Central memory CD8-positive, alpha-beta T cell (primary cell): ENCODE results near the gene IL36B.

Experiments used
- ATAC-seq: fragments of 150-1000 bp; cut with Tn5 transposase; replicated peaks from 2 replicates; pipeline ENCODE4 v1.10.0; 2022; ENCODE audit warnings: mild to moderate bottlenecking, moderate FRiP score, moderate number of reproducible peaks; ENCODE audit not compliant: poor library complexity, severe bottlenecking; ENCODE audit errors: extremely low read depth
- DNase-seq, 2 donors: peaks; one replicate each; pipeline ENCODE4 v3.0.0; 2021; ENCODE audit warnings: low spot score in 2 of 2
- H3K27ac Mint-ChIP-seq: one replicate; pipeline ENCODE4 v1.8.0; 2022; ENCODE audit warnings: low read depth, mild to moderate bottlenecking, moderate library complexity, mixed read lengths
- H3K27me3 Mint-ChIP-seq: one replicate; pipeline ENCODE4 v1.8.0; 2022; ENCODE audit warnings: mixed read lengths
- H3K36me3 Mint-ChIP-seq: one replicate; pipeline ENCODE4 v1.8.0; 2022; ENCODE audit warnings: mild to moderate bottlenecking, moderate library complexity, mixed read lengths; ENCODE audit not compliant: insufficient read depth
- H3K4me1 Mint-ChIP-seq: one replicate; pipeline ENCODE4 v1.8.0; 2022; ENCODE audit warnings: mixed read lengths
- H3K4me3 Mint-ChIP-seq: one replicate; pipeline ENCODE4 v1.8.0; 2022; ENCODE audit warnings: mild to moderate bottlenecking, moderate library complexity, mixed read lengths
- H3K9me3 Mint-ChIP-seq: one replicate; pipeline ENCODE4 v1.8.0; 2022; ENCODE audit warnings: mixed read lengths

The IL36B gene

GRCh38 chr2:113058998-113059960, 6.6 kb upstream of the IL36B start, which contains the start of gene IL36RN:
IL36RN (plus strand) TSS chr2:113059198; CDS start chr2:113059439, 241 bp downstream.
- DNase-seq, result no peak

GRCh38 chr2:113058411-113058994, 5.8 kb upstream of the IL36B start:
- no peak for ATAC-seq
- H3K9me3 Mint-ChIP-seq, result peaks cover 18% of the 10 kb centered on the region
- H3K4me3 Mint-ChIP-seq, result no peak overlapping the region
- no peak for DNase-seq
- H3K27me3 Mint-ChIP-seq, result peaks cover 42% of the 10 kb centered on the region
- peaks cover 5% of the 10 kb centered on the region for H3K4me1 Mint-ChIP-seq
- H3K27ac Mint-ChIP-seq, result no peak overlapping the region
- H3K36me3 Mint-ChIP-seq, result peaks cover 1% of the 10 kb centered on the region

More at GRCh38 chr2:113058998-113059960, 6.6 kb upstream of the IL36B start, which contains the start of gene IL36RN:
- Mint-ChIP-seq H3K4me1 (no peaks in the 10 kb centered on the region), H3K27me3 (peaks cover 42% of the 10 kb centered on the region), H3K27ac (no peak within 1 kb of the TSS), H3K9me3 (peaks cover 12% of the 10 kb centered on the region), H3K4me3 (no peak within 1 kb of the TSS), H3K36me3 (peaks cover 1% of the 10 kb centered on the region)
- ATAC-seq, result no peak

GRCh38 chr2:113057117-113057516, 4.5 kb upstream of the IL36B start:
- no peak overlapping the region for H3K4me3 Mint-ChIP-seq
- no peak for ATAC-seq
- no peak for DNase-seq
- peaks cover 43% of the 10 kb centered on the region for H3K27me3 Mint-ChIP-seq
- H3K27ac Mint-ChIP-seq, result no peak overlapping the region
- H3K9me3 Mint-ChIP-seq, result peaks cover 18% of the 10 kb centered on the region
- H3K4me1 Mint-ChIP-seq, result peaks cover 5% of the 10 kb centered on the region
- H3K36me3 Mint-ChIP-seq, result peaks cover 1% of the 10 kb centered on the region

- no peak overlapping the region for H3K27ac Mint-ChIP-seq
- H3K4me3 Mint-ChIP-seq, result no peak overlapping the region
- ATAC-seq, result no peak
- peaks cover 42% of the 10 kb centered on the region for H3K27me3 Mint-ChIP-seq
- DNase-seq, result no peak
- H3K36me3 Mint-ChIP-seq, result peaks cover 1% of the 10 kb centered on the region
- peaks cover 18% of the 10 kb centered on the region for H3K9me3 Mint-ChIP-seq
- H3K4me1 Mint-ChIP-seq, result peaks cover 5% of the 10 kb centered on the region
Observed at GRCh38 chr2:113056521-113056920, 3.9 kb upstream of the IL36B start.

GRCh38 chr2:113054066-113054465, 1.4 kb upstream of the IL36B start:
- no peak overlapping the region for H3K27ac Mint-ChIP-seq
- H3K36me3 Mint-ChIP-seq, result peaks cover 1% of the 10 kb centered on the region
- H3K27me3 Mint-ChIP-seq, result peaks cover 56% of the 10 kb centered on the region
- DNase-seq (no peak), ATAC-seq (no peak)
- H3K4me3 Mint-ChIP-seq, result no peak overlapping the region
- H3K4me1 Mint-ChIP-seq, result peaks cover 13% of the 10 kb centered on the region
- H3K9me3 Mint-ChIP-seq, result peaks cover 22% of the 10 kb centered on the region

- Mint-ChIP-seq H3K27ac (no peak overlapping the region), H3K4me3 (no peak overlapping the region), H3K4me1 (peaks cover 13% of the 10 kb centered on the region), H3K36me3 (peaks cover 1% of the 10 kb centered on the region), H3K27me3 (peaks cover 59% of the 10 kb centered on the region), H3K9me3 (peaks cover 22% of the 10 kb centered on the region)
- no peak for ATAC-seq
- no peak for DNase-seq
Observed at GRCh38 chr2:113053666-113054065, 999 bp upstream of the IL36B start.

GRCh38 chr2:113050921-113051895, 1.5 kb downstream of the IL36B start:
- Mint-ChIP-seq H3K9me3 (peaks cover 22% of the 10 kb centered on the region), H3K27me3 (peaks cover 74% of the 10 kb centered on the region), H3K27ac (no peak overlapping the region), H3K4me3 (no peak overlapping the region), H3K4me1 (peaks cover 13% of the 10 kb centered on the region), H3K36me3 (peaks cover 1% of the 10 kb centered on the region)
- DNase-seq (no peak), ATAC-seq (no peak)

GRCh38 chr2:113046465-113046864, 6.2 kb downstream of the IL36B start:
- H3K36me3 Mint-ChIP-seq, result no peaks in the 10 kb centered on the region
- peaks cover 9% of the 10 kb centered on the region for H3K4me1 Mint-ChIP-seq
- peaks cover 51% of the 10 kb centered on the region for H3K27me3 Mint-ChIP-seq
- H3K27ac Mint-ChIP-seq, result no peak overlapping the region
- ATAC-seq, result no peak
- DNase-seq, result no peak
- H3K4me3 Mint-ChIP-seq, result no peak overlapping the region
- H3K9me3 Mint-ChIP-seq, result peaks cover 5% of the 10 kb centered on the region

- no peak for ATAC-seq
- DNase-seq, result no peak
- Mint-ChIP-seq H3K27ac (no peak overlapping the region), H3K4me3 (no peak overlapping the region), H3K36me3 (no peaks in the 10 kb centered on the region), H3K27me3 (peaks cover 33% of the 10 kb centered on the region), H3K4me1 (no peaks in the 10 kb centered on the region), H3K9me3 (no peaks in the 10 kb centered on the region)
Observed at GRCh38 chr2:113041871-113042270, 10.8 kb downstream of the IL36B start.

GRCh38 chr2:113039719-113040118, 12.9 kb downstream of the IL36B start:
- H3K4me3 Mint-ChIP-seq, result no peak overlapping the region
- no peak overlapping the region for H3K27ac Mint-ChIP-seq
- DNase-seq, result no peak
- ATAC-seq, result no peak
- no peaks in the 10 kb centered on the region for H3K9me3 Mint-ChIP-seq
- H3K36me3 Mint-ChIP-seq, result no peaks in the 10 kb centered on the region
- peaks cover 40% of the 10 kb centered on the region for H3K27me3 Mint-ChIP-seq
- H3K4me1 Mint-ChIP-seq, result no peaks in the 10 kb centered on the region

- no peak overlapping the region for H3K27ac Mint-ChIP-seq
- ATAC-seq (no peak), DNase-seq (no peak)
- H3K27me3 Mint-ChIP-seq, result peaks cover 41% of the 10 kb centered on the region
- no peaks in the 10 kb centered on the region for H3K36me3 Mint-ChIP-seq
- H3K9me3 Mint-ChIP-seq, result no peaks in the 10 kb centered on the region
- no peaks in the 10 kb centered on the region for H3K4me1 Mint-ChIP-seq
- H3K4me3 Mint-ChIP-seq, result no peak overlapping the region
Observed at GRCh38 chr2:113039158-113039557, 13.5 kb downstream of the IL36B start.

- no peaks in the 10 kb centered on the region for H3K36me3 Mint-ChIP-seq
Observed at GRCh38 chr2:113038291-113038690, 14.4 kb downstream of the IL36B start.

More at GRCh38 chr2:113038291-113038690, 14.4 kb downstream of the IL36B start:
- Mint-ChIP-seq H3K4me1 (no peaks in the 10 kb centered on the region), H3K27me3 (peaks cover 41% of the 10 kb centered on the region), H3K4me3 (no peak overlapping the region), H3K27ac (no peak overlapping the region), H3K9me3 (no peaks in the 10 kb centered on the region)
- DNase-seq (no peak), ATAC-seq (no peak)
